HG03558 (cell line): Measurements from ENCODE around the gene SEC61G.

Source experiments
- ATAC-seq: cut with Tn5 transposase; IDR thresholded peaks from one replicate; pipeline ENCODE4 v1.9.1; 2021; ENCODE audit warnings: moderate number of reproducible peaks; ENCODE audit not compliant: unreplicated experiment; ENCODE audit errors: extremely low read depth

Gene SEC61G

DNA sequence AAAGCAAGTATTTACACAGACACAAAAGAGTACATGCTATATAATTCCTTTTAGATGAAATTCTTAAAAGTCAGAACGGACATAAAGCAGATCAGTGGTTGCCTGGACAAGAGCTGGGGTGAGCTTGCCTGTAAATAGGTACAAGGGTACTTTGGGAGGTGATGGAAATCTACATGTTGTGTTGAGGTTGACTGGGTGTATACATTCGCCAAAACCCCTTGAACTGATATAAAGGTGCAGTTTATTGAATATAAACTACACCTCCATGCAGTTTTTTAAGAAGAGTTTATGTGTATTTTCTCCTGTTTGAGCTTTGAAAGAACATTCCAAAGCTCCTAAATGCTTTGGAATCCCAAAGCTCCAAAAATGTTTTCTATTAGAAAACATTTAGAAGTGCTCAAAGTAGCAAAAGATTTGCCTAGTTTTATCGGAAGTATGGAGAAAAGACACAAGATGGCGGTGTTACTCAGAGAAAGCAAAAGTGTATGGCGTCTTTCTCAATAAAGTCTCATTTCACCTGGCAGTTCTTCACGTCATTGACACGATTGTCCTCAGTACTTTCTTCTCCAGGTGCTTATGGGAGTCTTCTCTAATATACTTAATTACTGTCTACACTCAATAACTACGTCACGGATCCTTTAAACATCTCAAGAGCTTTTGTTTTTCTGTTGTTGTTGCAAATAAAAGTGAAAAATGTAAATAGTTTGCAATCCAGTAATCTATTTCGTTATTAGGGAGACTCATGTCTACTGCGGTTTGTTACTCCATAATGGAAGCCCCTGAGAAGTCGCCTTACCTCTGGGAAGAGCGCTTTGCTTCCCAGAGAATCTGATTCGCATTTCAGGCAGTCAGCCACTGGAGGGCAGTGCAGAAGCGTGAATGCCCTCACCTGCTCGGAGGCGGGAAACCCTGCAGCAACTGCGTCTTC lies 14.7 kb upstream of the SEC61G start:
- peak; percentile 63 for ATAC-seq

DNA sequence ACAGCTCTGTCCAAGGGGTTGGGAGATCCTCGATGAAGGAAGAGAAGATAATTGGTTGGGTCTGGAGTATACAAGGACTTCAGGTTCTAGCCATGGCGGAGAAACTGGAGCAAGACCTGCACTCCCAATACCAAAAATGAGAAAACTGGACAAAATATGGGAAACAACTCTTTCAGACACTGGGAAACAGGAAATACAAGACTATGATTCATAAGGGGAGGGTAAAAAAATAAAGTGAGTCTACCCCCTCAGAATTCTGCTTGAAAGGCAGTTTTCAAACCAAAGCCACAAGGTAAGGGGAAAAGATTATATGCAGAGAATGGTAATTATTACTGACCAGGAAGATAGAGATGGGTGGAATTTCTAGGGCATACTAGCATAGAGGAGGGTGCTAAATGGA lies 10.2 kb upstream of the SEC61G start:
- no peak for ATAC-seq

DNA sequence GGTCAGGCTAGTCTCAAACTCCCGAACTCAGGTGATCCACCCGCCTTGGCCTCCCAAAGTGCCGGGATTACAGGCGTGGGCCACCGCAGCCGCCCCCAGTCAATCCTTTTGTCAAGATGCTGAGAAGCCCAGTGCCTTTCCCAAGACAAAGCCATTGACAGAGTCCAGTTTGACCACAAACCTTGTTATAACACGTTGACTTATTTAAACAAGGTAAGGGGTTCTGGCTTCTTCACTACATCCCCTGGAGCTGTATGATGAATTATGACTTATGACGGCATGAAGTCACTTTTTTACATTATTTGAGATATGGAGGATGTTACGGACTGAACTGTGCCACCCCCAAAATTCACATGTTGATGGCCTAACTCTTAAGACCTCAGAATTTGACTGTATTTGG lies 5.8 kb upstream of the SEC61G start:
- ATAC-seq = no peak

DNA sequence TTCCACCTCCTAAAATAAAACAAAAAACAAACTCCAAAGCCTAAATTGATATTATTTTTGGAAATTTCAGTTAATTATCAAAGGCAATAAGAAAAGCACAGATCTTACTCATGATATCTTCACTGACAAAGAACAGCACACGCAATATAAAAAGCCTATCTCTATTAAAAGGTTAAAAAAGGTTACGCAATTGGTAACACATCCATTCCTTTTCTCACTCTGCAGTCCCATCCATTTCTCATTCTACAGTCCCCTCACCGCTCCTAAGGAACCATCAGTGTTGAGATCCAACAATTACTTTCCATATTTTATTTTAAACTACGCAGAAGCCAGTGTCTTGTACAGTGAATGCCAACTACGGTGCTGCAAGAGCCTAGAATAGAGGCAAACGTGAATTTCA lies 1.3 kb downstream of the SEC61G start:
- no peak for ATAC-seq

DNA sequence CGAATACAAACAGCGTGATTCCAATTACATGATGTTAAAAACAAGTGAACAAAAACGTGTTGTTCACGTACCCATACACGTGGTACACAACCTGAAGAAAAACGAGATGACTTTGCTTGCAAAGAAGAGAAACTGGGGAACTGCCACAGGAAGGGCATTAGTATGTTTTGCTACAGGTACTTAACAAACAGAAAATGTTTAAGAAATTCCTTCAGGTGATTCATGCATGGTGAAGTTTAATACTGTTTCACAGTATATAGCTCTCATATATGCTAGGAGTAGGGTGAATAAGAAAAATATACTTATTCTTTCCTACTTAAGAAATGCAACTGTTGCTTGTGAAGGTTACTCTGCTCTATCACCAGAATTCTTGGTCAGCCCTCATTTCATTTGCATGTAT lies 9.8 kb downstream of the SEC61G start:
- no peak for ATAC-seq

DNA sequence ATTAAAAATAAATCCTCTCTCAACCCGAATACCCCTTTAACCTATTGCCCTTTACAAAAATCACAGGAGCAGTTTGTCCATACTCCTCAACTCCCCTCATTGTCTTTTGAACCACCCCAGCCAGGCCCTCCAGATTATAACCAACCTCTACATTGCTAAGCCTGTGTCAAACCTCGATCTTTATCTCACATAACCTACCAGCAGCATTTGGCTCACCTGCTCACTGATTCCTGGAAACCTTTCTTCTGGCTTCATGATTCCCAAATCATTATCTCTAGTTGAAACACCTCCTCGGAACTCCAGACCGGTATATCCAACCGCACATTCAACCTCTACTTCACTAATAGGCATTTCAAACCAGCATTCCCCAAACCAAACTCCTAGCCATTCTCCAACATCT lies 11.8 kb downstream of the SEC61G start:
- no peak for ATAC-seq

DNA sequence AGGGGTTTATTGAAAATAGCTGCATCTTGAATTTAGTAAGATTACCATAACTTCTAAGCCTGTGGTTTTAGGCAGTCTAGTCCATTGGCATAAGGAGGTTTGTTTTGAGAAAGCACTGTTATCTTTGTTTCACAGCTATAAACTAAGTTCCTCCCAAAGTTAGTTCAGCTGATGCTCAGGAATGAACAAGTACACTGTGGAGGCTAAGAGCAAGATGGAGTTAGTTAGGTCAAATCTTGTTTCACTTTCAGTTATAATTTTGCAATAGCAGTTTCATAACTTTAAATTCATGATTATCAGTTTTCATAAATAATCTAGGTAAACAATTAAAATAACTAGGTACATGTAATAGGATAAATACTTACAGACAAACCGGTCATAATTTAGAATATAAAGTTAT lies 15.4 kb downstream of the SEC61G start:
- no peak for ATAC-seq

DNA sequence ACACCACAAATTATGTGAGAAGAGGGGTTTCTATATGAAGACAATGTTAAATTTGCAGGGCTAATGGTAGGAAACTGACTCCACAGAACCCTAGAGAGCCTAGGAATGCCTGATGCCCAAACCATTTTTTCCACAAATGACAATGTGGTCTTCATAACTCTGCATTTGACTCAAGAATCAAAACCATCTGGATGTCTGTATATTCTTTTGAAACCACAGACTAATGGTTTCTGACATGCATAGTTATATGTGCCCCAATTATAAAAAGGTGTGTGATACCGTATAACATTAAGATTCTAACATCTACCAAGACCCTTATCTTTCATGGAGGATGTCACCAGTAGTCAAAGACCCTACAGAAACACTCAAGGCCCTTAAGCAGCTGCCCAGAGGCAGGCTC lies 20.3 kb downstream of the SEC61G start:
- no peak for ATAC-seq

DNA sequence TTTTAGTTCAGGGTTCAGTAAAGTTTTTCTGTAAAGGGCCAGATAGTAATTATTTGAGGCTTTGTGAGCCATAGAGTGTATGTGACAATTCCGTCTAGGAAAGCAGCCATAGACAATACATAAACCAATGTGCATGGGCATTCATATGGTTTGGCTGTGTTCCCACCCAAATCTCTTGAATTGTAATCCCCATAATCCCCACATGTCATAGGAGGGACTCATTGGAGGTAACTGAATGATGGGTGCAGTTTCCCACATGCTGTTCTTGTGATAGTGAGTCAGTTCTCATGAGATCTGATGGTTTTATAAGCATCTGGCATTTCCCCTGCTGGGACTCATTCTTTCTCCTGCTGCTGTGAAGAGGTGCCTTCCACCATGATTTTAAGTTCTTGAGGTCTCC lies 29.9 kb downstream of the SEC61G start:
- ATAC-seq = no peak

DNA sequence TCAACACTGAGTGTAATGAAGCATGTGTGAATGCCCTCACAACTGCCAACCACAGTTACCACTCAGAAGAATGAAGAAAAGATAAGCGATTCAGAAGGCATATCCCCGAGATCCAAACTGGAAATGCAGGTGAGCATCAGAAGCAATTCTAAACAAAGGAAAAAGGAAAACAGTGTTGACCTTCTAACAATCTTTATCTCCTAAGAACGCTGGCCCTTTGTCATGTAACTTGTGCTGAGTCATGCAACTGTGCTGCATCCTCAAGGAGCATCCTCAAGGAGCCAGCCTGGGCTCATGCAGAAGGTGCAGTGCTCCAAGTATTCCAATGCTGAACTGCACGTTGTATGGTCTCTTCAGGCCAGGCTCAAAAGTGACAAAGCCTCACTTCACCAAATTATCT lies 30.6 kb downstream of the SEC61G start:
- no peak for ATAC-seq

DNA sequence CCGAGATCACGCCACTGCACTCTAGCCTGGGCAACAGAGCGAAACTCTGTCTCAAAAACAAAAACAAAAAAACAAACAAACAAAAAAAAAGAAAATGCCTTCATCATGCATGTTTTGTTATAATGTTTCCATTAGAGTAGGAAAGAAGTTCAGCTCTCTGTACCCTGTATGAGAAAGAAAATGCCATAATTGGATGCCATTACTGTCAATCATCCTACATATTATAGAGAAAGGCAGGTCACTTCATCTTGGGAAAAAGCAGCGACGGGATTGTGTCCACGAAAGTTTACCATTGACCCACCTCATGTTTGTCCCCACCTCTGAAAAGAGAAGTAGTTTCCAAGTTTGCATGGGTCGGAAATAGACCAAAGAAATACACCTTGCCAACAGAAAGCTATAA lies 33.8 kb downstream of the SEC61G start:
- ATAC-seq = no peak

DNA sequence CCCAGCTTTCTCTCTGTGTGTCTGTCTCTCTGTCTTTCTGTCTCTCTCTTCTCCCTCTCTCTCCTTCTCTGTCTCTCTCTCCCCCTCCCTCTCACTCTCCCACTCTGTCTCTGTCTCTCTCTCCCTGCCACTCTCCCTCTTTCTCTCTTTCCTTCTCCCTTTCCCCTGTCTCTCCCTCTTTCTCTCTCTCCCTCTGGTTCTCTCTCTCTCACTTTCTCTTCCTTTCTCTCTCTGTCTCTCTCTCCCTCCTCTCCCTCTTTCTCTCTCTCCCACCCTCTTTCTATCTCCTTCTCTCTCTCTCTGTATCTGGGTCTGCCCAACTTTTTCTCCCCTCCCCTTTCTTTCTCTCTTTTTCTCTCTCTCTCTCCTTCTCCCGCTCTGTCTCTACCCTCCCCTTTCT lies 36.5 kb downstream of the SEC61G start:
- no peak for ATAC-seq

DNA sequence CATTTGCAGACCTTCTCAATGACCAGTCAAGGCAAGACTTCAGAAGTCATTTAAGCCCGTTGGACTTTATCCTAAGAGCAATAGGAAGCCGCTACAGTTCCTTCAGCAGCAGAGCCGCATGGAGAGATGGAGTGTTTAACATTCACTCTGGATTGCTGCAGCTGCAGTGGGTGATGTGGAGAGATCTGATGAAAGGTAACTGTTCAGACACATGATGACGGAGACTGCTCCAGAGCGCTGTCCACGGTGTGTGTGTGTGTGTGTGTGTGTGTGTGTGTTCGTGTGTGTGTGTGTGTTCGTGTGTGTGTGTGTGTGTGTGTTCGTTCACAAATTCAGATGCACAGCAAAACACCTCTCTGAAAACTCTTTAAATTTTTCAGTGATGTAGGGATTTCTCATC lies 37.0 kb downstream of the SEC61G start:
- ATAC-seq = no peak

DNA sequence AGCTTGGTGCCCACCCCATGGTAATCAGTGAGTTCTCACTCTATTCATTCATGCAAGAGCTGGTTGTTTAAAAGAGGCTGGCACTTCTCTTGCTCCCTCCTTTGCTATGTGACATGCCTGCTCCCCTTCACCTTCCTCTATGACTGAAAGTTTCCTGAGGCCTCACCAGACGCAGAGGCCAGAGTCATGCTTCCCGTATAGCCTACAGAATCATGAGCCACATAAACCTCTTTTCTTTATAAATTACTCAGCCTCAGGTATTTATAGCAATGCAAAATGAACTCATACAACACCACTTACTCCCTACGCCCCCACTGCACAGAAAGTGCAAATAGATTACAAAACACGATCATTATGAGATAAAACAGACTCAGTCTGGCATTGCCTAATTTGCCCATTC lies 39.0 kb downstream of the SEC61G start:
- no peak for ATAC-seq

DNA sequence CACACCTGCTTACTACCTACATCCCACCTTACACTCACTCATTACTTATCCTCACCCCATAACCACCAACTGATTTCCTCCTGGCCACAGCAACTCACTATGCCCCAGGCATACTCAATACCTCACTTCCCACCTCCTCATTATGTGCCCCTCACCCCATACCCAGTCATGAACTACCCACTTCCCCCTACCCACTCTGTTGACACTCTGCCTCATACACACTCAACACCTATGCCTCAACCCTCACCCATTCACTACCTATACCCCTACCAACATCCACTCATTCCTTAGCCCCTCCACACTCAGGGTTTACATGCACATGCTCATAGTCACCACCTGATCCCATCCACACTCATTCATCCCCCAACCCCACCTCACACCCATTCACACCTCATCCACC lies 39.6 kb downstream of the SEC61G start:
- no peak for ATAC-seq

DNA sequence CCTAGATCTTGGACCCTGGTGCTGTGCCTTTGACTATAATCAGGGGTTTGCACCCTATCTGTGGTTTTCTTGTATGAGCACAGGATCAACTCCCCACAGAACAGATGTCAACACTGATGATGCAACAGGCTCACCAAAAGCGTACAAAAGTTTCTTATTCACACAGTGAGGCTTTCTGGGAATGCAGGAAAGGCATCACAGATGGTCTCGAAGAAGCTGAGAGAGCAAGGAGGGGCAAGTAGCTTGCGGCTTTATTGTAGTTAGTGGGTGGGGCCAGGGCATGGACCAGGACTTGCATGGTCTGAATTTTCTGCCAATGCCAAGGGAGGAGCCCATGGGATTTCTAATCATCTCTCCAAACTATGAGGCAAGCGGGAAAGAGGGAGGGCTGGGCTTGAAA lies 46.2 kb downstream of the SEC61G start:
- no peak for ATAC-seq

DNA sequence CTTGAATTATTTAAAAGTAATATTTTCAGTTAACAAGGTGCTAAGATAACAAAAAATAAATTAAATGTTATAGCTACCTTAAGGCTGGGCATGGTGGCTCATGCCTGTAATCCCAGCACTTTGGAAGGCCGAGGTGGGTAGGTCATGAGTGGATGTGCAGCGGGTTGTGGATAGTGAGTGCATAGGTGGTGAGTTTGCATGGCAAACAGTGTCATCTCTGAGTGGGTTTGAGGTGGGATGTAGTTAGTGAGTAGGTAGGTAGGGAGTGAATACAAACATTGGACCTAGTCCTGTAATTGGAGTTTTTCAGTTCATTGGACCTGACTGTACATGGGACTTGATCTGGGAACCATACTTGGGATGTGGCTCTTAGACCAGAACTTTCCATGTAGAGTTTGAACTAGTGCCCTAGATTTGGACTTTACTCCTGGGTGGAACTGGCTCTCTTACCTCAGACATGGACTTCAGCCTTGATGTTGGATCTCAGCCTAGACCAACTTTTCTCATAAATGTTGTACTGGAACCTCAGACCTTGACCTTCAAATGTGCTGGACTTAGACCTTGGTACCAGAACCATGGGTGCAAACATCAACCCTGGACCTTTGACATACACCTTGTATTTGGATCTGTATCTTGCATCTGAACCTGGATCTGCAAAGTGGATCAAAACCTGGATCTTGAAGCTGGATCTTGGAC lies 47.0 kb downstream of the SEC61G start:
- ATAC-seq = no peak

DNA sequence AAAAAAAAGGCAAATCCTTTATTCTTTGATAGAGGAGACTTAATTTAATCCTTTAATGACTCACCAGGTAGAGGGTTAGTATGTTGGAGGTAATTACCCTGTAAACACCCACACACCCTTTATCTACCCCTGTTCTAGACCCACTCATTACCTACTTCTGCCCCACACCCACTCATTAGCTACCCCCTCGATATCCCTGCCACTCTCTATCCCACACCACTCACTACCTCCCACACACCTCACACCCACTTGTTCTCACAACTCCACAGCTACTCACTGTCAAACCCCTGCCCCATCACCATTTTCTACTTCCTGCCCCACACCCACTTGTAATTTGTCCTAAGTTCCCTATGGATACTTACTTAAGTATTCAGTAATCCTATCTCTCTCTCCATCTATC lies 49.7 kb downstream of the SEC61G start:
- no peak for ATAC-seq

DNA sequence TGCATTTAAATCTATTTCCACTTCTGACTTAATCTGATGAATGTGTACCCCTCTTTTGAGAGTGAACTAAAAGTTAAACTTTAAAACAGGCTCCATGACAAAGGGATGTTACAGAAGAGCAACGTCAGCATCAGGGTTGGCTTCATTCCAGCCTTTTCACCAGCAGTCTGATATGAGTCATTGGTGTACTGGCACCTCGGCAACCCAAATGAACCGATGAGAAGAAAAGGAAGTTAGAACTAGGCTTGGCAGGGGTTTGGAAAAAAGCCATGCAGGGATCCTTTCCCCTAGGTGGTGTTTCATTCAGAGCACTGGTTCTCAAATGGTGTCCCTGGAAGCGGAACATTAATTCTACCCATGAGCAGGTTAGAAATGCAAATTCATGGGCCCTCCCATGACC lies 53.6 kb downstream of the SEC61G start:
- ATAC-seq = no peak

DNA sequence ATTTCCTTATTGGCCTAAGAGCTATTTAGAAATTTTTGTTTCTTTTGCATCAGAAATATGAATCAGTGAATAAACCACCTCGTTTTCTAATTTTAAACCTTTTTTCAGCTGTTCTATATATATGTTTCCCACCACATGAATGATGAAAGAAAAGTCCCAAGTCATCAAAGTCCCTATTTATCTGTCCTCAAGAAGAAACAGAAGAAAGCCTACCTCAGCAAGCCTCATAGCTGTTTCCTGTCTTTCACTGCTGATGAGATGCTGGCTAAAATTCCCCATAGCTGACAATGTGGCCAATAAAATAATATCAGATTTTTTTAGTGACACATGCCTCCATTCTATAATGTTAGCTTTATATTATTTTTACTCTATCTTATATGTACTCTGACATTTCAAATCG lies 54.2 kb downstream of the SEC61G start:
- ATAC-seq = no peak
